GM12801 (cell line): ENCODE results near the gene NACAD.

ENCODE experiments used
- TF ChIP-seq, protein P1 (sequence below): IDR thresholded peaks from one replicate; pipeline ENCODE4 v1.5.1; 2011; ENCODE audit warnings: control low read depth; ENCODE audit not compliant: insufficient read length; ENCODE audit errors: extremely low read depth

NACAD gene

GRCh38 chr7:45092931-45093235, 4.1 kb upstream of the NACAD start:
- TF ChIP-seq, protein P1, sequence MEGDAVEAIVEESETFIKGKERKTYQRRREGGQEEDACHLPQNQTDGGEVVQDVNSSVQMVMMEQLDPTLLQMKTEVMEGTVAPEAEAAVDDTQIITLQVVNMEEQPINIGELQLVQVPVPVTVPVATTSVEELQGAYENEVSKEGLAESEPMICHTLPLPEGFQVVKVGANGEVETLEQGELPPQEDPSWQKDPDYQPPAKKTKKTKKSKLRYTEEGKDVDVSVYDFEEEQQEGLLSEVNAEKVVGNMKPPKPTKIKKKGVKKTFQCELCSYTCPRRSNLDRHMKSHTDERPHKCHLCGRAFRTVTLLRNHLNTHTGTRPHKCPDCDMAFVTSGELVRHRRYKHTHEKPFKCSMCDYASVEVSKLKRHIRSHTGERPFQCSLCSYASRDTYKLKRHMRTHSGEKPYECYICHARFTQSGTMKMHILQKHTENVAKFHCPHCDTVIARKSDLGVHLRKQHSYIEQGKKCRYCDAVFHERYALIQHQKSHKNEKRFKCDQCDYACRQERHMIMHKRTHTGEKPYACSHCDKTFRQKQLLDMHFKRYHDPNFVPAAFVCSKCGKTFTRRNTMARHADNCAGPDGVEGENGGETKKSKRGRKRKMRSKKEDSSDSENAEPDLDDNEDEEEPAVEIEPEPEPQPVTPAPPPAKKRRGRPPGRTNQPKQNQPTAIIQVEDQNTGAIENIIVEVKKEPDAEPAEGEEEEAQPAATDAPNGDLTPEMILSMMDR, result no peak

GRCh38 chr7:45092100-45092930, 3.5 kb upstream of the NACAD start:
- TF ChIP-seq, protein P1, result no peak

GRCh38 chr7:45089341-45089891, 647 bp upstream of the NACAD start:
- TF ChIP-seq, protein P1, result no peak

GRCh38 chr7:45088146-45088701, 545 bp downstream of the NACAD start:
- TF ChIP-seq, protein P1, result no peak

- TF ChIP-seq, protein P1, result no peak
These were observed 1.2 kb downstream of the NACAD start for GRCh38 chr7:45087301-45088145.

DNA sequence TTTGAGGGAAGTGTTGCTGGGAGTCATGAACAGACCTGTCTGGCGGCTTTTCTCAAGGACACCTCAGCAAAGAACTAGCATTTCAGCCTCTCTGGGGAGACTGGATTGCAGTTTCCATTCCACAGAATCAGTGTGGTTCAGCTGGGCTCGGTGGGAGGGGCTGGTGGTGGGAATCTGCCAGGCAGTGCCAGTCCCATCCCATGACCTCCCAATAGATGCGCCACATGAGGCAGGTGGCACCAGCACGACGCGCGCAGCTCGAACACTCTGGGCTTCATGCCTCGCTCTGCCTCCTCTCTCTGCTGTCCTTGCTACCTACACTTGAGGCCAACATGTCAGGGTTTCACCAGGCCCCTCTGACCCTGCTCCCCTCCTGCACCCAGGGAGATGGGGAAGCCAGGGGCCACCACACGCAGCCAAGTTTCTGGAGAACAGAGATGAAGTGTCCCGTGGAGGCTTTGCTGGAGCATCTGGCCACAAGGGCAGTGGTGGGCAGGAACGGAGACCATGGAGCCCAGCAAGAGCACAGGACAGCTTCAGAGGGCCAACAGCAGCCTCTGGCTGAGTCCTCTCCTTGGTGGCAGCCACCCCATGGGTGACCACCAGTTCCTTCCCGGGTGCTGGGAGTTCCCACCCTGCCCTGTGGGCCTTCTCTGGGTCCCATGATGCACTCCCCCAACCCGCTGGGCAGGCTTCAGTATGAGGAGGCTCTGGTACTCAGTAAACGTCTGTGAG, 2.3 kb downstream of the NACAD start:
- TF ChIP-seq, protein P1, result no peak
